ENCODE data around the gene TMEM184B.

TMEM184B gene

GRCh38 chr22:38271927-38272372 is 860 bp downstream of the TMEM184B start:
- no peak for DNase-seq

GRCh38 chr22:38271101-38271500 is 1.7 kb downstream of the TMEM184B start:
- no peak for DNase-seq

- DNase-seq = no peak
Measured at GRCh38 chr22:38270091-38270992, 2.5 kb downstream of the TMEM184B start.

GRCh38 chr22:38269466-38269865 is 3.3 kb downstream of the TMEM184B start:
- no peak for DNase-seq

GRCh38 chr22:38267086-38267485 is 5.7 kb downstream of the TMEM184B start:
- peak; percentile 24 for DNase-seq

GRCh38 chr22:38266120-38266519 is 6.7 kb downstream of the TMEM184B start:
- no peak for DNase-seq

- DNase-seq = no peak
Measured at GRCh38 chr22:38264322-38264843, 8.4 kb downstream of the TMEM184B start.

GRCh38 chr22:38262051-38262795 is 10.6 kb downstream of the TMEM184B start:
- DNase-seq = peak; percentile 13

- no peak for DNase-seq
Measured at GRCh38 chr22:38260761-38261681, 11.8 kb downstream of the TMEM184B start.

- no peak for DNase-seq
Measured at GRCh38 chr22:38259370-38259769, 13.4 kb downstream of the TMEM184B start.

- DNase-seq = no peak
Measured at GRCh38 chr22:38258895-38259294, 13.9 kb downstream of the TMEM184B start.

- no peak for DNase-seq
Measured at GRCh38 chr22:38257650-38258250, 15.1 kb downstream of the TMEM184B start.

GRCh38 chr22:38257181-38257580 is 15.6 kb downstream of the TMEM184B start:
- DNase-seq = no peak

- DNase-seq = no peak
Measured at GRCh38 chr22:38255697-38256096, 17.1 kb downstream of the TMEM184B start.

GRCh38 chr22:38251341-38251692 is 21.5 kb downstream of the TMEM184B start:
- no peak for DNase-seq

- no peak for DNase-seq
Measured at GRCh38 chr22:38250643-38251340, 22.0 kb downstream of the TMEM184B start.

- DNase-seq = no peak
Measured at GRCh38 chr22:38249803-38250642, 22.8 kb downstream of the TMEM184B start.

GRCh38 chr22:38249301-38249700 is 23.5 kb downstream of the TMEM184B start:
- no peak for DNase-seq

- no peak for DNase-seq
Measured at GRCh38 chr22:38248280-38248679, 24.5 kb downstream of the TMEM184B start.

GRCh38 chr22:38247713-38248112 is 25.1 kb downstream of the TMEM184B start:
- no peak for DNase-seq

- no peak for DNase-seq
Measured at GRCh38 chr22:38246692-38247091, 26.1 kb downstream of the TMEM184B start.

Data from activated T-cell treated with anti-CD3 and anti-CD28 coated beads for 4 hours (primary cell).